Ishikawa (cell line): ENCODE results near the gene RTN4RL1.

Experiments used
- CREB1 ChIP-seq: IDR thresholded peaks from 2 replicates; pipeline ENCODE4 v1.6.1; 2012; ENCODE audit warnings: low read depth
- RAD21 ChIP-seq: IDR thresholded peaks from 2 replicates; pipeline ENCODE4 v1.6.1; 2012; ENCODE audit warnings: low read depth
- REST ChIP-seq: IDR thresholded peaks from 2 replicates; pipeline ENCODE4 v1.6.1; 2012; ENCODE audit warnings: low read depth, mild to moderate bottlenecking
- TEAD4 ChIP-seq: IDR thresholded peaks from 2 replicates; pipeline ENCODE4 v1.6.1; 2012
- USF1 ChIP-seq: IDR thresholded peaks from 2 replicates; pipeline ENCODE4 v1.6.1; 2012

GRCh38 chr17:2060385-2060658, 35.2 kb upstream of the RTN4RL1 start:
- no peak for TF ChIP-seq USF1
- TF ChIP-seq TEAD4, result no peak
- TF ChIP-seq CREB1, result no peak
- TF ChIP-seq REST, result no peak
- no peak for TF ChIP-seq RAD21
